Measurements from ENCODE around the gene ARHGAP21.
"Not testable (repeated sequence)": the region's sequence is repeated elsewhere in the genome, so short reads cannot be mapped to it uniquely, and the experiment has no call there.

ARHGAP21 gene
- total RNA-seq: 34.6 to 37.9 reads per million in 2 donors

- peak; percentile 25 for DNase-seq
Measured at GRCh38 chr10:24723788-24724380, at the start of gene ARHGAP21. TSS of gene ARHGAP21 (minus strand) at chr10:24723887. CDS start at chr10:24721899, 1,988 bp downstream.

GRCh38 chr10:24771943-24772694 is 48.4 kb upstream of the ARHGAP21 start:
- DNase-seq: no peak

DNA sequence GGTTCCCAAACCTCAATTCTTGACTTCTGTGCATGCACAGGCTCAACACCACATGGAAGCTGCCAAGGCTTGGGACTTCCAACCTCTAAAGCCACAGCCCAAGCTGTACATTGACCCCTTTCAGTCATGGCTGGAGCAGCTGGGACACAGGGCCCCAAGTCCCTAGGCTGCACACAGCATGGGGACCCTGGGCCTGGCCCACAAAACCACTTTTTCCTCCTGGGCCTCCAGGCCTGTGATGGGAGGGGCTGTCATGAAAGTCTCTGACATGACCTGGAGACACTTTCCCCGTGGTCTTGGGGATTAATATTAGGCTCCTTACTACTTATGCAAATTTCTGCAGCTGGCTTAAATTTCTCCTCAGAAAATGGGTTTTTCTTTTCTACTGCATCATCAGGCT is 41.3 kb upstream of the ARHGAP21 start:
- DNase-seq: not testable (repeated sequence)

DNA sequence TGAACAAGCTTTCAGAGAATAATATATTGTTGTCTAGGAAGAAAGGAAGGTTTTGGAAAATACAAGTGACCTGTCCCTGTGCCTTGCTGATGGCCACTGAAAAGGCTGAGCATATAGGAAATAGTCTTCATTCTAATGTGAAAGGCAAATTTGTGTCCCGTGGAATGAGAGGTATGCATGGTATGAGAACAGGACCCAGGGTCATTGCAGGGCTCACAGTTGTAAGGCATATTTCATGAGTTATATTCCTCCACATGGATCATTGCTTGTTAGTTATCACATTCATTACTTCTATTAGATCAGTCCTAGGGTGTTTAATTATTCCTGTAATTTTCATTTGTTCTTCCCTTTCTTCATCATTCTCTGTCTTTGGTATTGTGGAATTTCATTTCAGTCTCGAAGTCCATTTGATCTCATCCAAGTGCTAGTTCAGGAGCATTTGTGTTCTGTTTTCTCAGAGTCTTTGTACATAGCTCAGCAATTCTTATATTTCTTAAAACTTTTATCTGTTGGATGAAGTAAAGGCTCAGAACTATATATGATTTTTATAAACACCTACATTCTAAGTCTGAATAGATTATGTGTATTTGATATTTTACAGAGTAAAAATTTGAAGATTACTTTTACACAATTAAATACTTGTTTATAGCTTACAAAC is 39.4 kb upstream of the ARHGAP21 start:
- no peak for DNase-seq

GRCh38 chr10:24762161-24762924 is 38.7 kb upstream of the ARHGAP21 start:
- no peak for DNase-seq

- no peak for DNase-seq
Measured at GRCh38 chr10:24759672-24760071, 36.0 kb upstream of the ARHGAP21 start.

GRCh38 chr10:24758254-24758653 is 34.6 kb upstream of the ARHGAP21 start:
- DNase-seq: not testable (repeated sequence)

DNA sequence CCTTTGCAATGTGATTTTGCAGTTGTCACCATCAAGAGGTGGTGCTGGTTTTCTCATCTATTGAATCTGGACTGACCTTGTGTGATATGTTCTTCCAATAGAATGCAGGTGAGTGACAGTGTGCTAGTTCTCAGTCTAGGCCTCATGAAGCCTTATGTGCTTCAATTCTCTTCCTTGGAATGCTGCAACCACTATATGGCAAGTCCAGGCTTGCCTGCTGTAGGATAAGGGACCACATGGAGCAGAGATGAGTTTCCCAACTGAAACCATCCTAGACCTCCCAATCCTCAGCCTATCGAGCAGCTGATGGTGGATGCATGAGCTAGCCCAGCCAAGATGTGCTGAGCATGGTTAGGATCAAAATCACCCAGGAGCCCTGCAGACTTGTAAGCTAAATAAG is 32.6 kb upstream of the ARHGAP21 start:
- DNase-seq: no peak

- no peak for DNase-seq
Measured at GRCh38 chr10:24751716-24752115, 28.0 kb upstream of the ARHGAP21 start.

- no peak for DNase-seq
Measured at GRCh38 chr10:24750695-24751094, 27.0 kb upstream of the ARHGAP21 start.

DNA sequence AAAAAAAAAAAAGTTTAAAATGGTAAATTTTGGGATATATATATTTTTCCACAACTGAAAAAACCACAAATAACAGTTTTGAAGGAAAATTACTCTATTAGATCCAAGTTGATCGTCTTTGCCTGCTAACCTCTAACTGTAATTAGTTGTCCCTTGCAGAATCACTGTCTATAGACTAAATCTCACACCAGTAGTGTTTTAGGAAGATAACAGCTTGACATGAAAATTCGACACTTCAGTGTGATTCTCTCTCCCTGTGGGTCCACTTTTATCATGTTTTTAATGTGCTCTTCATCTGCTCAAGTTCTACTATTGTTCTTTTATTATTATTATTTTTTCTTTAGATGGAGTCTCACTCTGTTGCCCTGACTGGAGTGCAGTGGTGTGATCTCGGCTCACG is 24.5 kb upstream of the ARHGAP21 start:
- DNase-seq: no peak

DNA sequence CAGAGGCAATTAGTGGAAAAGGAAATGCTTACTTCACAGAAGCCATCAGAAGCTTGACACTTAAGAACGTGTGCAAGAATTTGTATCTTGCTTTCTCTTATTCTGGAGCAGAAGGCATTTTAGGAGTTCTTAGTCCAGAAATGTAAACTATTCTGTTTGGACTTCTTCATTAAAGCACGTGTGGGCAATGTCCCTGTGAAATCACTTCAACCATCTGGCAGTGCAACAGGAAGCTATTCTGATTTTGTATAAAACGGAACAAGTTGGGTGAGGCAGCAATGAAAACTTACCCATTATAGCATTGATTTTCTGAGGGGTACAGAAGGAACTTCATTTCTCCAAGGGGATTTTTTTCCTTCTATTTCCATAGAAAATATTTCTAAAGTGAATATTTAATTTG is 21.3 kb upstream of the ARHGAP21 start:
- DNase-seq: no peak

DNA sequence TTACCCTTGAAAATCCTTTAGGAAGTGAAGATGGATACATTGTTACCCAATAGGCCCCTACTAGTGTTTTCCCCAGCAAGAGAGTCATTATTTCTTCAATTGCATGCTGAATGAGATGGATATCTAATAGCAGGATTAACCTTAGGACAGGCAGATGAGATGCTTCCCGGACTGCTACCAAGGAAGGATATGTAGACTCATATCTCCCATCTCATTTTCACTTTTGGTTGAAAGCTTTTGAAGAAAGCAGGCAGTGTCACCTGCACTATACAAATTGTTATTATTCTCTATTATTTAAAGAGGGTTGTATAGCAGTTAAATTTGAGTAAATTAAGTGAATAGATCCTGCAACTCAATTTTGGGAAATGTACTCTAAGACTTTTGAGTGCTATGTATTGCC is 17.0 kb upstream of the ARHGAP21 start:
- DNase-seq: no peak

DNA sequence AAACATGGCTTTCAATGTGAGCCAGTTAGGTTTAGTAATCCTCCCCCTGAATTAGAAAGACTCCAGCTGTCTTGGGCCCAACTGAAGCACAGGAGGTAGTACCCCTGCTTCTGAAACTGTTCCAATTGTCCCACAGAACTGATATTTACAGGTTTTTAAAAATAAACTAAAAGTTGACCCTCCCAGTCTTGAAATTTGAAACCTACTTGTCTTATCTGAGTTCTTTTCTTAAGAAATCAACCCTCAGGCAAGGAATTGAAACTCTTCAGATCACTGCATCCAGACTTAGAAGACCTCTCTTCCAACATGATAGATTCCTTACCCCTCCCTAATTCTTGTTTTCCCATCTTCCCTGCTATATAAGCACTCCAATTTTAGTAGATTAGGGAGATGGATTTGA is 13.3 kb upstream of the ARHGAP21 start:
- DNase-seq: no peak

GRCh38 chr10:24731942-24732341 is 8.3 kb upstream of the ARHGAP21 start:
- no peak for DNase-seq

DNA sequence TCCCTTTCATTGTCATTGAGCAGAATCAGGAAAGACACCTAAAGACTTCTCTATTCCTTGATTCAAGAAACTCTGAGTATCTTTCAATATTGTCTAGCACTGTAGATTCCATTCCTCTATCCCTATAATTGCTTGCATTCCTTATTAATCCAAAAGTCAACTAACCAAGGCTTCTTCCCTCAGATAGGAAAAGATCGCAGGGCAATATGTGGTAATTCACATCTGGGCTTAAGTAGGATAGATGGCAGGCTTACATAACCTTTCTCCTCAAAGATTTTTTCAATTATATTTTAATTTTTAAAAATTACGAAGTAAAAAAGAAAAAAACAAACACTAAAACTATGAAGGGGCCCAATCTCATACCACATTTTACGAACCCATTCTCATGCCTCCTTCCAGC is 7.1 kb upstream of the ARHGAP21 start:
- DNase-seq: no peak

DNA sequence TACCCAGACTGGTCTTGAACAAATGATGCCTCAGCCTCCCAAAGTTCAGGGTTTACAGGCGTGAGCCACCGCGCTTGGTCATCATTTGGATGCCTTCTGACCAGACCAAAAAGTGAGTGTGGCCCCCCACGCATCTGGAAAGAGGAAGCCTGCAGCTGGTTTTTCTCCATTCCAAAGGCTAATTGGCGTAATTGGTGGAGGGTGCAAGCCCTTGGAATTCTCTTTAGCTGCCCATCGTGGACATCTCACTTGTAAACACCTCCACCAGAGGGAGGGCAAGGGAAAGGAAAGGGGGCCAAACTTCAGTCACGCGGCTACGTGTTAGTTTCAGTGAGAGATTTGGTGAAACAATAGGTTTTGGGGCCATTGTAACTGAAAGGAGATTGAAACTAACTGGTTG is 4.1 kb upstream of the ARHGAP21 start:
- no peak for DNase-seq

DNA sequence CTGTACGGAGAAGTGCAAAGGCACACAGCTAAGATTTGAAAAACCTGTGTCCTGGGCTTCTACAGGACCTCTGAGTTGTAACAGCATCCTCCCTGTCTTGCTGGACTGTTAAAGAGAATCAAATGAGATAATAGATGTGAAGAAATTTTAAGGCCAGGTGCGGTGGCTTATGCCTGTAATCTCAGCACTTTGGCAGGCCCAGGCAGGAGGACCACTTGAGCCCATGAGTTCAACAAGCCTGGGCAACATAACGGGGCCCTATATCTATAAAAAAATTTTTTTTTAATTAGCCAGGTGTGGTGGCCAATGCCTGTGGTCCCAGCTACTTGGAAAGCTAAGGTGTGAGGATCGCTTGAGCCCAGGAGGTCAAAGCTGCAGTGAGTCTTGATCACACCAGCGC is 2.9 kb upstream of the ARHGAP21 start:
- no peak for DNase-seq

DNA sequence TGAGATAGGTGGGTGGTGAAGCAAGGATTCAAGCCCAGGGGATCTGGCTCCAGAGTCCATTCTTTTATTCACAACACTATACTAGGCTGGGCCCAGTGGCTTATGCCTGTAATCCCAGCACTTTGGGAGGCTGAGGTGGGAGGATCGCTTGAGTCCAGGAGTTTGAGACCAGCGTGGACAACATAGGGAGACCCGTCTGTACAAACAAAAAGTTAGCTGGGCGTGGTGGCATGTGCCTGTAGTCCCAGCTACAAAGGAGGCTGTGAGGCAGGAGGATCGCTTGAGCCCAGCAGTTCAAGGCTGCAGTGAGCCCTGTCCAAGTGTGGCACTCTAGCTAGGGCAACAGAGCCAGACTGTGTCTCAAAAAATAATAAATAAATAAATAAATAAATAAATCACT is 2.3 kb upstream of the ARHGAP21 start:
- not testable (repeated sequence) for DNase-seq

GRCh38 chr10:24724381-24725228 is 918 bp upstream of the ARHGAP21 start:
- DNase-seq: peak; percentile 95

GRCh38 chr10:24723386-24723787 is 300 bp downstream of the ARHGAP21 start:
- DNase-seq: peak; percentile 16

DNA sequence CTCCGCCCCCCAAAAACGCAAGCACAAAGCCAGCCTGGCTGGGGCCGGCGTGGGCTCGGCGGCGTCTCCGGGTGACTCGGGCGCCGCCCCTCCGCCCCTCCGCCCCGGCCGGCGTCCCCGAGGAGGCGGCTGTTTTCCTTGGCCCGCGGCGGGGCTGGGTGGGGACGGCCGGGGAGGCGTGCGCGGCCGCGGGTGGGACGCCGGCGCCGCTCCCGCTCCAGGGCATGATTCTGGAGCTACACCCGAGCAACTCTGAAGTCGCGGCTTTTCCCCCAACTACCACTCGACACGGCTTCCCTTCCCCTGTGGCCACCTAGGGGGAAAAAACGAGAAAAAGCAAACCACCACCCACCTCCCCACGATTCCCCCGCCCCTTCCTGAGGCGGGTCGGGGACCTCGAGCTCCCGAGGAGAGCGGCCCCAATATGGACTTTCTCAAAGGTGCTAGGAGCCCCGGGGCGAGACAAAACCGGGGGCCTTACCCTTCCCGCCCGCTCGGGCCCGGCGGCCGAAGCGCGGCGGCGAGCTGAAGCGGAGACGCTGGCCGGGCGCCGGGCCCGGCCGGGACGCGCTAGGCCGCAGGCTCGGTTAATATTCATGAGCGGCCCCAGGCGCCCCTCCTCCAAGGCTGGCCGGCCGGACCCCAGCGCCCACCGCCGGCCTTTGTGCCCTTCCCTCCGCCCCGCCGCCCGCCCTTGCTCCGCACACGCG is 856 bp downstream of the ARHGAP21 start:
- DNase-seq: peak; percentile 42
